SK-N-SH (cell line): Measurements from ENCODE around the gene ZSCAN30. TPM values are rescaled to one million over a fixed set of nuclear protein-coding genes. Genes with fewer than 3 reads are reported as not detected.

ENCODE experiments used
- CTCF ChIA-PET: fragments of 300-600, 350-600 bp; formaldehyde crosslinking; extraction: SDS; loops from one replicate; lab custom pipeline; 2021; lab: Yijun Ruan, JAX
- POLR2A ChIA-PET: fragments of 350-600 bp; sonication (Branson Sonifier 250); formaldehyde crosslinking; extraction: SDS; loops from one replicate; lab custom pipeline; 2020; ENCODE audit warnings: antibody characterized with exemption, inconsistent platforms; lab: Yijun Ruan, JAX
- DNase-seq: peaks from one replicate; pipeline ENCODE4 v3.0.0; 2012
- H2AFZ ChIP-seq: fragments of 200-600 bp; sonication (generic); 2 replicates; pipeline ENCODE4 v1.8.1; 2016; ENCODE audit warnings: antibody characterized with exemption, mild to moderate bottlenecking, low read depth
- H3F3A ChIP-seq: fragments of 200-600 bp; sonication (generic); replicated peaks from 2 replicates; pipeline ENCODE3; 2016; ENCODE audit warnings: antibody characterized with exemption, mild to moderate bottlenecking; ENCODE audit not compliant: insufficient read depth
- H3K27ac ChIP-seq, 2 experiments: fragments of 200-500 bp in 1 of 2; fragments of 200-600 bp in 1 of 2; sonication (Bioruptor generic) in 1 of 2; sonication (generic), shearing (Covaris generic) in 1 of 2; 2 replicates each; pipeline versions ENCODE4 v1.5.1 to v1.6.1; 2014 to 2016; ENCODE audit warnings: low read depth in 2 of 2, inconsistent platforms in 1 of 2, low read length in 1 of 2, mild to moderate bottlenecking in 1 of 2, mixed read lengths in 1 of 2
- H3K27me3 ChIP-seq: fragments of 200-600 bp; sonication (generic), shearing (Covaris generic); 2 replicates; pipeline ENCODE4 v1.6.1; 2016; ENCODE audit warnings: mixed run types; ENCODE audit not compliant: insufficient read depth
- H3K36me3 ChIP-seq, 2 experiments: fragments of 200-500 bp in 1 of 2; fragments of 200-600 bp in 1 of 2; sonication (Bioruptor generic) in 1 of 2; sonication (generic) in 1 of 2; replicated peaks in 1 of 2; 2 replicates each; pipeline versions ENCODE3 to v1.5.1; 2014 to 2016; ENCODE audit warnings: low read length in 1 of 2, mild to moderate bottlenecking in 1 of 2; ENCODE audit not compliant: insufficient read depth in 2 of 2, control insufficient read depth in 1 of 2
- H3K4me1 ChIP-seq, 2 experiments: fragments of 200-500 bp in 1 of 2; fragments of 200-600 bp in 1 of 2; sonication (Bioruptor generic) in 1 of 2; sonication (generic), shearing (Covaris generic) in 1 of 2; 2 replicates each; pipeline versions ENCODE4 v1.5.1 to v1.6.1; 2014 to 2016; ENCODE audit warnings: low read depth in 1 of 2, low read length in 1 of 2, mixed run types in 1 of 2; ENCODE audit not compliant: insufficient read depth in 2 of 2, control insufficient read depth in 1 of 2
- H3K4me2 ChIP-seq: fragments of 200-600 bp; sonication (generic), shearing (Covaris generic); 2 replicates; pipeline ENCODE4 v1.6.1; 2017; ENCODE audit warnings: mixed run types
- H3K4me3 ChIP-seq, 2 experiments: fragments of 200-500 bp in 1 of 2; fragments of 200-600 bp in 1 of 2; sonication (Bioruptor generic) in 1 of 2; sonication (generic), shearing (Covaris generic) in 1 of 2; 2 replicates each; pipeline versions ENCODE4 v1.5.1 to v1.8.1; 2014 to 2016; ENCODE audit warnings: low read depth in 2 of 2, inconsistent platforms in 1 of 2, low read length in 1 of 2, mild to moderate bottlenecking in 1 of 2, mixed read lengths in 1 of 2, moderate library complexity in 1 of 2
- H3K79me2 ChIP-seq: fragments of 200-600 bp; sonication (generic); 2 replicates; pipeline ENCODE4 v1.8.1; 2017; ENCODE audit warnings: mild to moderate bottlenecking; ENCODE audit not compliant: insufficient read depth
- H3K9ac ChIP-seq: fragments of 200-600 bp; sonication (generic); 2 replicates; pipeline ENCODE4 v1.6.1; 2017; ENCODE audit warnings: mixed run types
- H3K9me2 ChIP-seq: fragments of 200-600 bp; sonication (generic); 2 replicates; pipeline ENCODE4 v1.6.1; 2017; ENCODE audit warnings: mixed run types
- H3K9me3 ChIP-seq: fragments of 200-600 bp; sonication (generic); 2 replicates; pipeline ENCODE4 v1.6.1; 2017; ENCODE audit warnings: mixed run types, mild to moderate bottlenecking, moderate library complexity
- H4K20me1 ChIP-seq: fragments of 200-600 bp; sonication (generic); 2 replicates; pipeline ENCODE4 v1.6.1; 2017; ENCODE audit warnings: mild to moderate bottlenecking, mixed run types; ENCODE audit not compliant: insufficient read depth
- CHD2 ChIP-seq: fragments of 150-350 bp; IDR thresholded peaks from 2 replicates; pipeline ENCODE4 v1.6.1; 2018; ENCODE audit warnings: low read length; ENCODE audit not compliant: partially characterized antibody
- FOSL2 ChIP-seq: IDR thresholded peaks from 2 replicates; pipeline ENCODE4 v1.4.0; 2012; ENCODE audit warnings: low read depth, mild to moderate bottlenecking, moderate library complexity, borderline replicate concordance
- FOXM1 ChIP-seq: IDR thresholded peaks from 2 replicates; pipeline ENCODE4 v1.4.0; 2012; ENCODE audit warnings: low read depth, mild to moderate bottlenecking
- GATA2 ChIP-seq: sonication (generic); formaldehyde crosslinking; IDR thresholded peaks from 2 replicates; pipeline ENCODE4 v1.5.0; 2020; ENCODE audit warnings: mild to moderate bottlenecking, missing genetic modification reagents
- POLR2AphosphoS5 ChIP-seq: IDR thresholded peaks from 2 replicates; pipeline ENCODE4 v1.6.1; 2012; ENCODE audit warnings: low read depth, low read length
- RCOR1 ChIP-seq: fragments of 150-350 bp; IDR thresholded peaks from 2 replicates; pipeline ENCODE4 v1.6.1; 2017; ENCODE audit warnings: antibody characterized with exemption, low read length
- RXRA ChIP-seq: IDR thresholded peaks from 2 replicates; pipeline ENCODE4 v1.4.0; 2012; ENCODE audit warnings: low read depth, mild to moderate bottlenecking, borderline replicate concordance
- WGBS: methylation state at CpG from one replicate; pipeline ENCODE4 v1.1.6; 2017; ENCODE audit warnings: low lambda C conversion rate; 5-methylcytosine and 5-hydroxymethylcytosine counted together
- polyA plus RNA-seq, 3 experiments: library from polyadenylated mRNA; depleted of rRNA; stranded (reverse); fragments of >200 nt; gene quantifications; 2 replicates each; pipeline ENCODE4 v1.2.3, GENCODE V29; 2012
- TF ChIP-seq, protein P1 (sequence below): fragments of 200-600 bp; sonication (generic); IDR thresholded peaks from 2 replicates; pipeline ENCODE4 v1.6.1; 2017; ENCODE audit warnings: antibody characterized with exemption, mild to moderate bottlenecking, moderate library complexity
- TF ChIP-seq, protein P2 (sequence below): fragments of 150-350 bp; IDR thresholded peaks from 2 replicates; pipeline ENCODE4 v1.6.1; 2017; ENCODE audit warnings: antibody characterized with exemption, low read length, low read depth, borderline replicate concordance

The ZSCAN30 gene
- polyA plus RNA-seq, 1 of the 3 experiments (the other 2 are of a cell fraction) = 5.9 TPM

DNA sequence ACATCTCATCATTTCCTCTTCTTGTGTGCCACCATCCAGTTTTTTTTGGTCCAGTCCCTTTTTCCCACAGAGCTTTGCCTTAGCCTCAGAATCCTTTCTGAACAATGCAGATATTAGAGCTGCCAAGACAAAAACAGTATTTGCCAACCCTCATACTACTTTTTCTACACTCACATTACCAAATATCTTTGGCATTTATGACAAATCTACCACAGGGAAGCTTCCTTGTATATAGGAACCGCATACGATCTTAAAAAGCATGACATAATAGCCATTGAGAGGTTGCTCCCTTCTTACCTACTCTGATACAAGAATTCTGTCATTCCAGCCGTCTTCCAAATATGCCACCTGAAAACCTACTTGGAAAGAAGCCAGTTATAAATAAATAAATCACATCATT lies 44.8 kb upstream of the ZSCAN30 start:
- Histone ChIP-seq H4K20me1 (peaks cover 7% of the 10 kb centered on the region; the same call in 1 of the 2 replicates), H3F3A (peaks cover 8% of the 10 kb centered on the region), H3K4me3 (no peak overlapping the region)
- TF ChIP-seq FOXM1 = no peak
- no peak for TF ChIP-seq RXRA
- no peak for TF ChIP-seq POLR2AphosphoS5
- no peak for TF ChIP-seq RCOR1
- TF ChIP-seq, protein P1, sequence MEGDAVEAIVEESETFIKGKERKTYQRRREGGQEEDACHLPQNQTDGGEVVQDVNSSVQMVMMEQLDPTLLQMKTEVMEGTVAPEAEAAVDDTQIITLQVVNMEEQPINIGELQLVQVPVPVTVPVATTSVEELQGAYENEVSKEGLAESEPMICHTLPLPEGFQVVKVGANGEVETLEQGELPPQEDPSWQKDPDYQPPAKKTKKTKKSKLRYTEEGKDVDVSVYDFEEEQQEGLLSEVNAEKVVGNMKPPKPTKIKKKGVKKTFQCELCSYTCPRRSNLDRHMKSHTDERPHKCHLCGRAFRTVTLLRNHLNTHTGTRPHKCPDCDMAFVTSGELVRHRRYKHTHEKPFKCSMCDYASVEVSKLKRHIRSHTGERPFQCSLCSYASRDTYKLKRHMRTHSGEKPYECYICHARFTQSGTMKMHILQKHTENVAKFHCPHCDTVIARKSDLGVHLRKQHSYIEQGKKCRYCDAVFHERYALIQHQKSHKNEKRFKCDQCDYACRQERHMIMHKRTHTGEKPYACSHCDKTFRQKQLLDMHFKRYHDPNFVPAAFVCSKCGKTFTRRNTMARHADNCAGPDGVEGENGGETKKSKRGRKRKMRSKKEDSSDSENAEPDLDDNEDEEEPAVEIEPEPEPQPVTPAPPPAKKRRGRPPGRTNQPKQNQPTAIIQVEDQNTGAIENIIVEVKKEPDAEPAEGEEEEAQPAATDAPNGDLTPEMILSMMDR = no peak
- no peak for TF ChIP-seq FOSL2
- TF ChIP-seq, protein P2, sequence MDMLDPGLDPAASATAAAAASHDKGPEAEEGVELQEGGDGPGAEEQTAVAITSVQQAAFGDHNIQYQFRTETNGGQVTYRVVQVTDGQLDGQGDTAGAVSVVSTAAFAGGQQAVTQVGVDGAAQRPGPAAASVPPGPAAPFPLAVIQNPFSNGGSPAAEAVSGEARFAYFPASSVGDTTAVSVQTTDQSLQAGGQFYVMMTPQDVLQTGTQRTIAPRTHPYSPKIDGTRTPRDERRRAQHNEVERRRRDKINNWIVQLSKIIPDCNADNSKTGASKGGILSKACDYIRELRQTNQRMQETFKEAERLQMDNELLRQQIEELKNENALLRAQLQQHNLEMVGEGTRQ = no peak
- no peak for TF ChIP-seq GATA2 (CRISPR knock-in tag)
- TF ChIP-seq CHD2 = no peak
- TF ChIP-seq, all 33 proteins: peak for 0
- Histone ChIP-seq H3K27me3 (no peaks in the 10 kb centered on the region), H3K36me3 (peaks cover 75 to 83% of the 10 kb centered on the region in 2 experiments), H3K4me2 (no peak overlapping the region), H3K9me2 (no peaks in the 10 kb centered on the region), H3K79me2 (peaks cover 47% of the 10 kb centered on the region), H2AFZ (no peak overlapping the region), H3K9me3 (no peaks in the 10 kb centered on the region), H3K9ac (no peak overlapping the region), H3K4me1 (no peaks in the 10 kb centered on the region), H3K27ac (peak overlapping the region in 1 of 2 experiments; percentile 11; a peak in 1 of 4 replicates)
- ChIA-PET CTCF (no interaction called here), POLR2A (interaction anchor here (0.8 kb wide), 1 partner anchor 68 kb away, joined by 6 read pairs; no protein-coding TSS in a partner anchor)
- DNase-seq = no peak
- 97% methylated on average over 3 of the region's 3 CpGs for WGBS

DNA sequence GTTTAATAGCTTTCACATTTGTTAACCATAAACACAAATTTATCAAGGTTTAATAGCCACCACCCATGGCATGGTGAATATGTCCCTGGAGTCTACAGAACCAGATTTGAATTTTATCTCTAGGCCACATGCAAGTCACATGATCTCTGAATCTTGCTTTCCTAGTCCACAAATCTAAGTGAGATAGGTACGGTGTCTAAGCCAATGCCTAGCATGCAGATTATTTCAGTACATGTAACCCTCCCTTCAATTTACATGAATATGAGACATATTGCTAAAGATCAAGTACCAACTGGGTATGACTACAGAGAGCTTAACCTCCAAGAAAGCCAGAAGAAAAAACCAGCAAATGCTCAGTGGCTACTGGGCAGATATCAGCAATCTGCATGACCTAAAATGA lies 44.2 kb upstream of the ZSCAN30 start:
- CTCF ChIA-PET = no interaction called here
- Histone ChIP-seq H3K4me3 (no peak overlapping the region), H3K9me2 (no peaks in the 10 kb centered on the region), H3K4me1 (no peaks in the 10 kb centered on the region), H3K36me3 (peaks cover 69 to 77% of the 10 kb centered on the region in 2 experiments), H2AFZ (no peak overlapping the region), H3K9me3 (no peaks in the 10 kb centered on the region), H3K27ac (0 out of 4 replicates have a peak overlapping the region, but pooled peaks of 1 of the 2 experiments have one; percentile 11), H3K27me3 (no peaks in the 10 kb centered on the region), H3K4me2 (no peak overlapping the region), H3F3A (peaks cover 8% of the 10 kb centered on the region), H4K20me1 (peaks cover under 1% of the 10 kb centered on the region; the same call in 1 of the 2 replicates)
- 100% methylated on average over 1 of the region's 1 CpG for WGBS
- POLR2A ChIA-PET = interaction anchor here (0.8 kb wide), 1 partner anchor 67 kb away, joined by 6 read pairs; no protein-coding TSS in a partner anchor
- TF ChIP-seq, protein P2 = no peak
- no peak for TF ChIP-seq CHD2
- TF ChIP-seq, all 33 proteins: peak for 0
- Histone ChIP-seq H3K9ac (no peak overlapping the region), H3K79me2 (peaks cover 41% of the 10 kb centered on the region)
- no peak for DNase-seq
